ENCODE results near the gene POMT2. TPM values are rescaled to one million over a fixed set of nuclear protein-coding genes. Genes with fewer than 3 reads are reported as not detected.

POMT2 gene
- total RNA-seq, 4 donors from 2014 or later = 6.2 to 33.0 (median 13.9) TPM

GRCh38 chr14:77353469-77354141 lies 32.9 kb upstream of the POMT2 start:
- TF ChIP-seq CTCF (IDR thresholded peaks at IDR 0.05; ENCODE audit: low read depth) = no peak

GRCh38 chr14:77347751-77348150 lies 27.1 kb upstream of the POMT2 start:
- TF ChIP-seq CTCF (IDR thresholded peaks at IDR 0.05; ENCODE audit: low read depth) = no peak

GRCh38 chr14:77346495-77346894 lies 25.8 kb upstream of the POMT2 start:
- no peak for TF ChIP-seq CTCF (IDR thresholded peaks at IDR 0.05; ENCODE audit: low read depth)

GRCh38 chr14:77344377-77344996 lies 23.8 kb upstream of the POMT2 start:
- TF ChIP-seq CTCF (IDR thresholded peaks at IDR 0.05; ENCODE audit: low read depth) = no peak

GRCh38 chr14:77343662-77344061 lies 23.0 kb upstream of the POMT2 start:
- TF ChIP-seq CTCF (IDR thresholded peaks at IDR 0.05; ENCODE audit: low read depth) = no peak

GRCh38 chr14:77342726-77343397 lies 22.2 kb upstream of the POMT2 start:
- no peak for TF ChIP-seq CTCF (IDR thresholded peaks at IDR 0.05; ENCODE audit: low read depth)

GRCh38 chr14:77340389-77340788 lies 19.7 kb upstream of the POMT2 start:
- TF ChIP-seq CTCF (IDR thresholded peaks at IDR 0.05; ENCODE audit: low read depth) = no peak

Data from subcutaneous adipose tissue (tissue), 4 donors.